Subcutaneous adipose tissue (tissue), 4 donors: ENCODE results near the gene AGAP1. TPM values are rescaled to one million over a fixed set of nuclear protein-coding genes. Genes with fewer than 3 reads are reported as not detected.

ENCODE experiments used
- total RNA-seq, 4 donors: library from RNA; depleted of rRNA; stranded (reverse); fragments of >200 nt; gene quantifications; one replicate each; pipeline ENCODE4 v1.1.0, GENCODE V29; 2016
- TF ChIP-seq, protein P1 (sequence below): fragments of 450-650 bp; IDR thresholded peaks from one replicate; pipeline ENCODE4 v1.5.1; 2016; ENCODE audit warnings: low read depth, mild to moderate bottlenecking, control low read depth, antibody characterized with exemption, moderate library complexity

AGAP1 gene
- total RNA-seq, 4 donors from 2014 or later, result 13.6 to 26.3 (median 23.6) TPM

DNA sequence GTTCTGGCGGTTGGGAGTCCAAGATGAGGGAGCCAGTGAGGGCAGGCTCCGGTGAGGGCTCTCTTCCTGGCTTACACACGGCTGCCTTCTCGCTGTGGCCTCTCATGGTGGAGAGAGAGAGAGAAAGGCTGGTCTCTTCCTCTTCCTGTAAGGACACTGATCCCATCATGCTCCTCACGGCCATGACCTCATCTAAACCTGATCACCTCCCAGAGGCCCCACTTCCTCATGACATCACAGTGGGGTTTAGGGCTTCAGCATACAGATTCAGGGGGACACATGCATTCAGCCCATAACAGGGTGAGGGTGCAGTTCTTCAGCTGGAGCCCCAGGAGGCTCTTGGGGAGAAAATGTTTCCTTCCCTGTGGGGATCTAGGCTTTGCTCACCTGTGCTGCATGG, 29.2 kb downstream of the AGAP1 start:
- TF ChIP-seq, protein P1, sequence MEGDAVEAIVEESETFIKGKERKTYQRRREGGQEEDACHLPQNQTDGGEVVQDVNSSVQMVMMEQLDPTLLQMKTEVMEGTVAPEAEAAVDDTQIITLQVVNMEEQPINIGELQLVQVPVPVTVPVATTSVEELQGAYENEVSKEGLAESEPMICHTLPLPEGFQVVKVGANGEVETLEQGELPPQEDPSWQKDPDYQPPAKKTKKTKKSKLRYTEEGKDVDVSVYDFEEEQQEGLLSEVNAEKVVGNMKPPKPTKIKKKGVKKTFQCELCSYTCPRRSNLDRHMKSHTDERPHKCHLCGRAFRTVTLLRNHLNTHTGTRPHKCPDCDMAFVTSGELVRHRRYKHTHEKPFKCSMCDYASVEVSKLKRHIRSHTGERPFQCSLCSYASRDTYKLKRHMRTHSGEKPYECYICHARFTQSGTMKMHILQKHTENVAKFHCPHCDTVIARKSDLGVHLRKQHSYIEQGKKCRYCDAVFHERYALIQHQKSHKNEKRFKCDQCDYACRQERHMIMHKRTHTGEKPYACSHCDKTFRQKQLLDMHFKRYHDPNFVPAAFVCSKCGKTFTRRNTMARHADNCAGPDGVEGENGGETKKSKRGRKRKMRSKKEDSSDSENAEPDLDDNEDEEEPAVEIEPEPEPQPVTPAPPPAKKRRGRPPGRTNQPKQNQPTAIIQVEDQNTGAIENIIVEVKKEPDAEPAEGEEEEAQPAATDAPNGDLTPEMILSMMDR, result no peak

DNA sequence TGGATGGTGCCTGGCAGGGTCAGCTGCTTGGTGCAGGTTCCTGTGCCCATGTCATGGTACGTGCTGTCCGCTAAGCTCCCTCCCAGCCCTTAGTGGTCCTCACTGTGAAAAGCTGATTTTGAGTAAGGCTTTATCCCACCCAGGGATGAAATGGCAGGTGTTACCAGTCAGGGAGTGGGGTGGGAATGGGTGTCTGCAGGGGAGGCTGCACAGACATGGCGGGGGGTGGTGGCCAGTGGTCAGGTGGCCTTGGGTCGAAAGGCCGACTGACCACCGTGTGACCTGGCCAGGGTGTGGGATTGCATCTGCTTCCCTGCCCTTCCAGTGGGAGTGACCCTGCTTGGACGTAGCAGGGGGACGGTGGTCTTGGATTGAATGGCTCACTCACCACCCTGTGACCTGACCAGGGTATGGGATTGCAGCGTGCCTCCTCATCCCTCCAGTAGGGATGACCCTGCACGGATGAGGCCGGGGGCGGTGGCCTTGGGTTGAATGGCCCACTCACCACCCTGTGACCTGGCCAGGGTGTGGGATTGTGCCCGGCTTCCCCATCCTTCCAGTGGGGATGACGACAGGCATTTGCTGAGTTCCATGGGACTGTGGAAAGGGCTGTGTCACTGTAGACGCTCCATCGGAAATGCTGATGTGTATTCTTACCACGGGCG, 29.8 kb downstream of the AGAP1 start:
- TF ChIP-seq, protein P1, result no peak

DNA sequence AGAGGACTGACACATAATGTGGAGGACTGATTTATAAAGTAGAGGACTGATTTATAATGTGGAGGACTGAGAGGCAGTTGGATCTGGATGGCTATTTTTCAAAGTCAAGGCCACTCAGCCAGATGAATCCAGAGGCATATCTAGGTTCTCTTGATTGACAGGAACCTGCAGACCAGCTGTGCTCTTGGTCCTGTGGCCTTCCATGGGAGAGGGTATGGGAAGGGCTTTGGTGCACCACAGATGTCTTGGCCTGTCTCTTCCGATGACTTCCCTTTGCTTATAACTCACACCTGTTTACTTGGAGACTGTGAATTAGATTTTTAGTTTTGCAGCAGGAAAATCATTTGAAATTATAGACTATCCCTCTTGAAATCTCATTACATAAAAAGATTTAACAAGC, 32.3 kb downstream of the AGAP1 start:
- TF ChIP-seq, protein P1, result no peak

DNA sequence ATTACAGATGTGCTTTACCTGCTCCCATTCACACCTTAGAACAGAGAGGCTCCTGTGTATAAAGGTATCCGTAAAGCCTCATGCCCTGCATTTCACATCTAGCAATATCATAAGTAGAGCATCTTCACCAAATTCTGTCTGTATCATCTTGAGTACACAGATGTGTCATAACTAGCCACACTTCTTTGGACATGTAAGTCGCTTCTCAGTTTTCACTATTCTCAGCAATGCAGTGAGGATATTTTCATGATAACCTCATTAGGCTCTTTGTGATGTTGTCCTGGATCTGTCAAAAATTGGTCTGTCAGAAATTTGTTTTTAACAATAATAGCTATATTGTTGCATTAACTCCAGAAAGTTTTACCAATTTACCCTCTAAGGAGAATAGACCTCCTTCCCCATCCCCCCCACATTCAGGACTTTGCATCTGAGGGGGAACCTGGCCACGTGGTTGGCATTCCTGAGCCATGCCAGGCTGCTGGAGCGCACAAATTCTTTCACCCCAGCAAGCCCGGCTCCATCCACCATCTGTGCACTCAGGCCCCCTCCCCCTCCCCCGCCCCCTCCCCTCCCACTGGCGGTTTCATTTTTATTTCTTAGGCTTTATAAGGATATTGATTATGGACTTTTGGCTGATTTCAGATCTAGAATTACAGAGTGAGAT, 34.1 kb downstream of the AGAP1 start:
- TF ChIP-seq, protein P1, result no peak

DNA sequence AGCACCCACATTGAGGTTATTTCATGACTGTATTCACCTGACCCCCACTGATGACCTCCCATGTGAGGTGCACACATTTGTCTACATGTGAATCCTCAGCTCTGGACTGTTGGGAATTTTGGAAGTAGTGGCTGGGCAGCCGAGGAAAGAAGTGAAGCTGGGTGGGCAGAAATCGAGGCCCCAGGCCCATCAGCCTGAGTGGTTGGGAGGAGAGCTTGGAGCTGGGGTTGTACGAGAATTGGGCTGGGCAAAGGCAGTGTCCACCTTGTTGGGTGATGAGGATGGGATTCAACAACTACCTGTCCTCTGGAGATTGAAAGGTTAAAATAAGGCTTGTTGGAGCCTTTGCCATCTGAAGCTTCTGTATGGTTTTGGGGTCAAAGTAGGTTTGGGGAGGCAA, 35.8 kb downstream of the AGAP1 start:
- TF ChIP-seq, protein P1, result no peak

- TF ChIP-seq, protein P1, result no peak
Observed at GRCh38 chr2:235530735-235531134, 36.9 kb downstream of the AGAP1 start.

GRCh38 chr2:235532307-235532706, 38.5 kb downstream of the AGAP1 start:
- TF ChIP-seq, protein P1, result no peak
